T-helper 2 cell treated with Interferon-gamma antibody and Interleukin-4, amounts not matched to agents 5 μg/mL and 100 μg/mL, for 36 hours (primary cell): ENCODE data around the gene TBCC.
A peak's percentile ranks its signal among the peaks of the same experiment; 100 is the strongest.
"Not testable (repeated sequence)": the region's sequence is repeated elsewhere in the genome, so short reads cannot be mapped to it uniquely, and the experiment has no call there.

Experiments used
- DNase-seq: peaks from one replicate; pipeline ENCODE4 v3.0.0; 2021; ENCODE audit warnings: low spot score
- H3K27ac Mint-ChIP-seq: one replicate; pipeline ENCODE4 v1.8.0; 2021; ENCODE audit warnings: mild to moderate bottlenecking, mixed read lengths
- H3K27me3 Mint-ChIP-seq: one replicate; pipeline ENCODE4 v1.8.0; 2021; ENCODE audit warnings: low read depth, mixed read lengths
- H3K36me3 Mint-ChIP-seq: one replicate; pipeline ENCODE4 v1.8.0; 2021; ENCODE audit warnings: low read depth, mixed read lengths
- H3K4me1 Mint-ChIP-seq: one replicate; pipeline ENCODE4 v1.8.0; 2021; ENCODE audit warnings: low read depth, mixed read lengths
- H3K4me3 Mint-ChIP-seq: one replicate; pipeline ENCODE4 v1.8.0; 2022; ENCODE audit warnings: mild to moderate bottlenecking, moderate library complexity, mixed read lengths
- H3K9me3 Mint-ChIP-seq: one replicate; pipeline ENCODE4 v1.8.0; 2021; ENCODE audit warnings: mixed read lengths

TBCC gene

DNA sequence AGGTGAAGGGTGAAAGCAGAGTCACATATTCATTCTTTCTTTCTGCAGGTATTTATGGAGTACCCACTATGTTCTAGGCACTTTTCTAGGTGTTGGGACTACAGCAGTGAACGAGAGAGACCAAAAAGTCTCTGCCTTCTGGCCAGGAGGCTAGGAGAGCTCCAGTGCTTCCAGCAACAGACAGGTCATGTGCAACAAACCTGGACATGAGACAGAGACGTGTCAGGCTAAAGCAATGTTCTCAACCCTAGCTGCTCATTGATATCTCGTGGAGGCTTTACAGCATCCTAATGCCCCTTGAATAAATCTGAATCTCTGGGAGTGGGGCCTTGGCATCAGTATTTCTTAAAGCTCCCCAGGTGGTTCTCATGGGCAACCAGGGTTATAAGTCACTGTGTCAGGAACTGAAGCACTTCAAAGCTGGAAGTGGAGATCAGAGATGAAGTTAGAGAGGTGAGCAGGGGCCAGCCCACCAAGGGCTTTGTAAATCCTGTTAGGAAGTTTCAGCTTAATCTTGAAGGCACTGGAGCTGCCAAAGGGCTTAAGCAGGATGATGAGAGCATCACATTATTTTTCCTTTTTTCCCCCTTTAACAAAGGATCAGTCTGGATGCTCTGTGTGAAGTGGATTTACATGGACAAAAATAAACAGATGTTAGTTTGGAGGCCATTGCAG is 13.0 kb upstream of the TBCC start:
- no peak for DNase-seq
- peaks cover 8% of the 10 kb centered on the region for H3K36me3 Mint-ChIP-seq
- H3K27me3 Mint-ChIP-seq, result no peaks in the 10 kb centered on the region
- no peak overlapping the region for H3K27ac Mint-ChIP-seq
- H3K4me3 Mint-ChIP-seq, result no peak overlapping the region
- H3K9me3 Mint-ChIP-seq, result no peaks in the 10 kb centered on the region
- peaks cover 10% of the 10 kb centered on the region for H3K4me1 Mint-ChIP-seq

DNA sequence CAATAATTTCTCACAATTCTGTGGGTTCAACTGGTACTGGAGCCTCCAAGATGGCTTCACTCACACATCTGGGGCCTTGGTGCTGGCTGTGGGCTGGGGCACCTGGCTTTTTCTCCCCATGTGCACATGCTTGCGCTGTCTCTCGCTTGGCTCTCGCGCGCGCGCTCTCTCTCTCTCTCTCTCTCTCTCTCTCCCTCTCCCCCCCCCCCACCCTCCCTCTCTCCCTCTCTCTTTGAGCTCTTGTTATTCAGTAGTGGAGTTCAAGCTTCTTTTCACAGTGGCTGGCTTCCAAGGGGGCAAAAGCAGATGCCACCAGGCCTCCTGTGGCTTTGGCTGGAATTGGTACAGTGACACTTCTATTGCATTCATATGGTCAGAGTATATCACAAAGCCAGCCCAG is 10.8 kb upstream of the TBCC start:
- Mint-ChIP-seq H3K27ac (no peak overlapping the region), H3K27me3 (no peaks in the 10 kb centered on the region), H3K4me1 (peaks cover 3% of the 10 kb centered on the region), H3K4me3 (no peak overlapping the region), H3K36me3 (peaks cover 12% of the 10 kb centered on the region), H3K9me3 (no peaks in the 10 kb centered on the region)
- DNase-seq, result no peak

DNA sequence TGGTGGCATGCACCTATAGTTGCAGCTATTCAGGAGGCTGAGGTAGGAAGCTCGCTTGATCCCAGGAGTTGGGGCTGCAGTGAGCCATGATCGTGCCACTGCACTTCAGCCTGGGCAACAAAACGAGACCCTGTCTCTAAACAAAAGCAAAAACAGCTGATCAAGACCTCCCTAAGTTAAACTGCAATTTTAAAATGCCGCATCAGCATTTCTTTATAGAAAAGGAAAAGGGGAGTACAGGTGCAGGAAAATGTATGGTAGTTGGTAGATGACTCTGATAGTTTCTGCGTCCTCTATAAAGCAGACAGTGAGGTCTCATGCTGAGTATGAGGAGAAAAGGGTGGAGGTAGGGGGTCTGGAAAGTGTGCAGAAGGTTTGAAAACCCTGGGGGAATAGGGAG is 8.9 kb upstream of the TBCC start:
- Mint-ChIP-seq H3K36me3 (peaks cover 16% of the 10 kb centered on the region), H3K27ac (no peak overlapping the region), H3K4me1 (no peaks in the 10 kb centered on the region), H3K9me3 (no peaks in the 10 kb centered on the region), H3K4me3 (no peak overlapping the region), H3K27me3 (no peaks in the 10 kb centered on the region)
- DNase-seq, result no peak

DNA sequence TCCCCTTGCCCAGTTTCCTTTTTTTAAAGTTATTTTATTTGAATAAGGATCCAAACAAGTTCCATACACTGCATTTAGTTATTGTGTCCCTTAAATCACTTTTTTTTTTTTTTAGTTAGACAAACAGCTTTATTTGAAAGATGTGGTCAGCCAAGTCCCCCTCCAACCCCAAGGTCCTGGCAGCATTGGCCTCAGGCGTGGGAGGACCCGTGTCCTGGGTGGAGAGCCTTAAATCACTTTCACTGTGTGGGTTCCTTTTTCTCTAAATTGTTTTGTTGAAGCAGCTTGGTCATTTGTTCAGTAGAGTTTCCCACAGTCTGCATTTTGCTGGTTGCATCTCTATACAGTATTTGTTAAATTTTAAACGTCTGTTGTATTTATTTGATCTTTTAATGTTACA is 5.2 kb upstream of the TBCC start:
- no peak overlapping the region for H3K27ac Mint-ChIP-seq
- H3K9me3 Mint-ChIP-seq, result no peaks in the 10 kb centered on the region
- no peak for DNase-seq
- no peak overlapping the region for H3K4me3 Mint-ChIP-seq
- H3K36me3 Mint-ChIP-seq, result peaks cover 15% of the 10 kb centered on the region
- no peaks in the 10 kb centered on the region for H3K27me3 Mint-ChIP-seq
- H3K4me1 Mint-ChIP-seq, result peaks cover 17% of the 10 kb centered on the region

DNA sequence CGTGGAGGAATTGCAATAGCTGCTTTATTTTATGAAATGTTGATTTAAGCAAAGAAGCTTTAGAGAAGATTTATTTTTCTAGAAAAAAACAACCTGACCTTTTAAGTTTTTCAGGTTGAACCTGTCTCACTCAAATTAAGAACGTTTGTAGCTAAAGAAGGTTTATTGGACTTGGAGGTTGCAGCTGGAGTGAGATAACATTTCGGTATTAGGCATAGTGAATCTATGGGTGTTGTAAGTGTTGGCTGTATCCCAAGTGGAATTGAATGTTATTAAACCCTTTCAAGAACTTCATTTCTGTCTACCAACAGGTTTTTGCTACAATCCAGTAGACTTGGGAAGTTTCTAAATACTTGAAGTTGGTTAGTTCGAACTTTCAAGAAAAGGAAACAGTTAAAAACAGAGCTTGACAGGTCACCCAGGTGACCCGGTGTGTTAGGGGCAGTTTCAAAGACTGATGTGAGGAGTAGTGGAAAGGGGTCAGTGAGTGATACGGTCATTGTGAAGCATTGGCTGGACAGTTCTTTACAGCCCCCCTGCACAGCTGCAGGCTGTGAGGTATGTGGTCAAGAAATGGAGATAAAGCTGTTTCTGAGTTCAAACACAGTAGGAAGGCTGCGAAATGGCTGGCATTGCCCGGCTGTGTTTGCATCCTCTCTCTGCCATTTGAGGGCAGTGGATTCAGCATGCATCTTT is 2.4 kb upstream of the TBCC start:
- no peaks in the 10 kb centered on the region for H3K27me3 Mint-ChIP-seq
- no peak for DNase-seq
- peaks cover 21% of the 10 kb centered on the region for H3K36me3 Mint-ChIP-seq
- no peaks in the 10 kb centered on the region for H3K9me3 Mint-ChIP-seq
- H3K4me1 Mint-ChIP-seq, result peaks cover 23% of the 10 kb centered on the region
- peak overlapping the region; percentile 100 for H3K4me3 Mint-ChIP-seq
- peak overlapping the region; percentile 100 for H3K27ac Mint-ChIP-seq

DNA sequence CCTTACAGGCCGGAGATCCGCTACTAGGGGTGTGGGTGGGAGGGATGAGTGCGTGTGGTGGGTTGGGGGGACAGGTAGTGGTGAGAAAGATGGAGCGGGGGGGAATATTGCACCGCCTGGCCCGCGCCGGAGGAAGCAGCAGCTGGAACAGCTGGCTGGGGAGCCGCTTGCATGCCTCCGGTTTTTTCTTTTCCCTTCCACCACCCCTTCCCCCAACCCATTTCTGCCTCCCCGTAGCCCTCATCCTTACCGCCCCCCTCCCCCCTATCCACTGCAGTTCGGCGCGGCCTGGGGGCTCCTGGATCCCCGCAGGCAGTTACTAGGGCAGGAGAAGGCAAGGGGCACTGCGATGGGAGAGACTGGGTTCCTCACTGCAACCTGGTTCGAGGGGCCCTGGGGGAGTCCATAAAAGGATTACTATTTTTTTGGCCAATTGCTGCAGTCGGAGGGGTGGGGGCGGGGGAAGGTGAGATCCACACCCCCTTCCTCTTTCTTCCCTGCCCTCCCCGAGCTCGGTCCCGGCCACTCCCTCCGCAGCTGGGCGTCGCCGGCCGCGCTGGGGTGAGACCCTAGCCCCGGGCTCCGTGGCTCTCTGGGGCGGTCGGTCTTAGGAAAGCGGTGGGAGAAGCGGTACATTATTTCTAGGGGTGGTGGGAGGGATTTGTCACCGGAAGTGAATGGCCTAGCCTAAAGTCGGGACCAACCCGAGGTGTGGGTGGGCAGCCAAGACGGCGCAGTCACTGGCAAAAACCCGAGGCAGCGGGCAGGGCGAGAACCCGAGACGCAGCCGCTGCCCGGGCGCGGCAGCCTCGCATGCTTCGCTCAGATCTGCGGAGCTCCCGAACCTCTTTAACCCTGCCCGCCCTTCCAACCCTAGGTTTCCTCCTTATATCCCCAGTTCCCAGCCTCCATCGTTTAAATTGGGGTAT is 824 bp upstream of the TBCC start:
- H3K4me1 Mint-ChIP-seq, result peaks cover 26% of the 10 kb centered on the region
- no peaks in the 10 kb centered on the region for H3K27me3 Mint-ChIP-seq
- peak overlapping the region; percentile 100 for H3K27ac Mint-ChIP-seq
- H3K4me3 Mint-ChIP-seq, result peak overlapping the region; percentile 100
- H3K9me3 Mint-ChIP-seq, result no peaks in the 10 kb centered on the region
- DNase-seq, result peak; percentile 84
- H3K36me3 Mint-ChIP-seq, result peaks cover 21% of the 10 kb centered on the region

DNA sequence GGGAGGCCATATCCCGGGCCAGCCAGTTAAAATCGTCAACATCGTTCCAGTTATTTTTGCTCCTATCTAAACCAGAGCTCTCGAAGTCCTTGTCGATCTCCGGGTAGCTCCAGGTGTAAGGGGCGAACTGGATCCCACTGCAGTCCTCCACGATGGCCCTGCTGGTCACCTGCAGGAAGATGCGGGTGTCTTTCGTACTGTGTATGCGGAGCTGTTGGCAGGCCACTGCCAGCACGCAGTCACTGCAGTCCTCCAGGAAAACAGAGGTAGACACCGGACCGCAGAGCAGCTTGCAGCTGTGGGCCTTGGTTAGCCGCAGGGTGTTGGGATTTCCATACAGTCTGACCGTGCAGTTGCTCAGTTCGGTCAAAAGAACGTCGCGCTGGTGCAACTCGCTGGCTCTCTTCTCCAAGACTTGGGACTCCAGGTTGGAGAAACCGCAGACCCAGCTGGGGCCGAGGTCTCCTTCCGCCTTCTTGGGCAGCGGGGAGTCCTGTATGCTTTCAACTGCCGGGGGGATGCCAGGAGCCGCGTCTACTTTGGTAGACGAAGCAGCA is 742 bp downstream of the TBCC start:
- H3K4me1 Mint-ChIP-seq, result peaks cover 26% of the 10 kb centered on the region
- no peaks in the 10 kb centered on the region for H3K9me3 Mint-ChIP-seq
- H3K4me3 Mint-ChIP-seq, result peak overlapping the region; percentile 100
- H3K27ac Mint-ChIP-seq, result peak overlapping the region; percentile 100
- DNase-seq, result peak; percentile 31
- peaks cover 18% of the 10 kb centered on the region for H3K36me3 Mint-ChIP-seq
- no peaks in the 10 kb centered on the region for H3K27me3 Mint-ChIP-seq

DNA sequence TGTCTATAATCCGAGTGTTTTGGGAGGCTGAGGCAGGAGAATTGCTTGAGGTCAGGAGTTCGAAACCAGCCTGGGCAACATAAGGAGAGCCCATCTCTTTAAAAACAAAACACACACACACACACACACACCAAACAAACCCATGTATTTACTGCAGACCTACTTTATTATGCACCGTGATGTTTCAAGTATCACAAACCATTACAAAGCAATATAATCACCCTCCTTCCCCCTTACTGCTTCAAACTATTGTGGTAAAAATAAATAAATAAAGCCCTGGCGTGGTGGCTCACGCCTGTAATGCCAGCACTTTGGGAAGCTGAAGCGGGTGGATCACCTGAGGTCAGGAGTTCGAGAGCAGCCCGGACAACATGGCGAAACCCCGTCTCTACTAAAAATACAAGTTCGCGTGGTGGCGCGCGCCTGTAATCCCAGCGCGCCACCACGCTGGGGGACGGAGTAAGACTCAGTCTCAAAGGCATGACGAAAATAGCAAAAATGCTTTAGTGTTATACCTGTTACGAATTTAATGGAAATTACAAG is 1.5 kb downstream of the TBCC start:
- H3K4me1 Mint-ChIP-seq, result peaks cover 26% of the 10 kb centered on the region
- H3K4me3 Mint-ChIP-seq, result peak overlapping the region; percentile 100
- DNase-seq, result no peak
- H3K36me3 Mint-ChIP-seq, result peaks cover 17% of the 10 kb centered on the region
- peak overlapping the region; percentile 100 for H3K27ac Mint-ChIP-seq
- no peaks in the 10 kb centered on the region for H3K9me3 Mint-ChIP-seq
- H3K27me3 Mint-ChIP-seq, result peaks cover 2% of the 10 kb centered on the region

DNA sequence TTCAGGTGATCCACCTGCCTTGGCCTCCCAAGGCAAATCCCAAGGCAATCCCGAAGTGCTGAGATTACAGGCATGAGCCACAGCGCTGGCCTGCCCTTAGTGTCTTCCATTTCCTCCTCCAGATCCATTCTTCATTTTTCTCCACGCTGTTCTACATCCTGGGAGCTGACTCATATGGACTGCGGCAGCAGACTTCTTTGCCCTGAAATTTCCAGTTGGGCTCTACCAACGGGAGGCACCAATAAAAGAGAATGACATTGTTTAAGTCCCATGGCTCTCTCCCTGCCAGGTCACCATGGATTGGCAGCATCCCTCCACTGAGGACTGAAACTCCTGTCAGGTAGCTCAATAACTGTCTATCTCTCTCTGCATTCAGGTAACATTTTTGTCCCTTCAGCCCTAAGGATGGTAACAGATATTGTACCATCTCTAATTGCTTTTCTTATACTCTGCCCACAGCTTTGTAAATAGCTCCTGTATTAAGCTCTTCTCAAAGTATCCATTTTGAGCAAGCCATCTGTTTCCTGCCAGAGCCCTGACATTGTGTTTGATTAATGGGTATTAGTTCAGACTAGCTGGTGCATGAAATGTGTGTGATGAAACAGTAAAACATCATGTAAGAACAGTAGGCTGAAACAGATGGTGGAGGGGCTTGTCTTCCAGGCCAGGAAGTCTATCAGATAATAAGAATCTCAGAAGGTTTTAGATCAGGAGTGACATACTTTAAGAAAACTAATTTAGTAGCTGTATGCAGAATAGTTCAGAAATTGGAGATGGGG is 3.6 kb downstream of the TBCC start:
- Mint-ChIP-seq H3K4me1 (peaks cover 10% of the 10 kb centered on the region), H3K4me3 (peak overlapping the region; percentile 12), H3K27ac (no peak overlapping the region), H3K36me3 (peaks cover 12% of the 10 kb centered on the region), H3K27me3 (peaks cover 12% of the 10 kb centered on the region), H3K9me3 (no peaks in the 10 kb centered on the region)
- no peak for DNase-seq

DNA sequence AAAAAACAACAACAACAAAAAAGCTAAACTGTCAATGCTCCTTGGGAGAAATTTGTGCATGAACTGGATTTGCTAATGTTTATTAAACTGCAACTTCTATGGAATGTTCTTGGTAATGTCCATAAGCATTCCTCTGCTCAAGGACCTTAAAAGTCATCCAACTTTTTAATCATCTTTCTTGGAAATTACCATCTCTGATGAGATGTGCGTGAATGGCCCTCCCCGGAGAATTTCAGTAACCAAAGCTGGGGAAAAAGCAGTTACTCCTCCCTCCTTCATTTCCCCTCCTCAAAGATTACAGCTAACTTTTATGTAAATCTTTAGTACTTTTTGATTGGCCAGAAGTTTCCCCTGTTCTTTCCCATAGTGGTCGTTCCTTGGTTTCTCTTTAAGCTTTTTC is 5.2 kb downstream of the TBCC start:
- no peak overlapping the region for H3K4me3 Mint-ChIP-seq
- H3K4me1 Mint-ChIP-seq, result peaks cover 8% of the 10 kb centered on the region
- H3K9me3 Mint-ChIP-seq, result no peaks in the 10 kb centered on the region
- no peak overlapping the region for H3K27ac Mint-ChIP-seq
- H3K27me3 Mint-ChIP-seq, result peaks cover 12% of the 10 kb centered on the region
- DNase-seq, result no peak
- peaks cover 10% of the 10 kb centered on the region for H3K36me3 Mint-ChIP-seq

DNA sequence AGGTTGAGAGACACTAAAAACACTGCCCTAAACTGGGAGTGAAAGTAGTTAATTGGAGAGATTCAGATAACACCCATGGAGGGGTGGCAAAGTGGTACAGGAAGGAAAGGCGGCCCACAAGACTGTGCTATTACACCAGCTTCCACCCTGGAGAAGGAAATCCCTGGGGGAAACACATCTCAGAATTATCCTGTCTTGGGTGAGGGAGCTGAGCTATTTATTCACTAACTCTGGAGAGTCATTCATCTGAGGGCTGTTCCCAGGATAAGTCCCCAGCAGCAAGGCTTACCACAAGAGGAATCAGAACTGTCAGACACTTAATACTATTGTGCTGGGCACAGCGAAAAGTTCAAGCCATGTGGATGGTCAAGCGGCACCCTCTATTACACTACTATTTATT is 9.9 kb downstream of the TBCC start:
- Mint-ChIP-seq H3K27ac (no peak overlapping the region), H3K4me1 (no peaks in the 10 kb centered on the region), H3K36me3 (no peaks in the 10 kb centered on the region), H3K4me3 (no peak overlapping the region), H3K9me3 (no peaks in the 10 kb centered on the region), H3K27me3 (peaks cover 12% of the 10 kb centered on the region)
- no peak for DNase-seq

DNA sequence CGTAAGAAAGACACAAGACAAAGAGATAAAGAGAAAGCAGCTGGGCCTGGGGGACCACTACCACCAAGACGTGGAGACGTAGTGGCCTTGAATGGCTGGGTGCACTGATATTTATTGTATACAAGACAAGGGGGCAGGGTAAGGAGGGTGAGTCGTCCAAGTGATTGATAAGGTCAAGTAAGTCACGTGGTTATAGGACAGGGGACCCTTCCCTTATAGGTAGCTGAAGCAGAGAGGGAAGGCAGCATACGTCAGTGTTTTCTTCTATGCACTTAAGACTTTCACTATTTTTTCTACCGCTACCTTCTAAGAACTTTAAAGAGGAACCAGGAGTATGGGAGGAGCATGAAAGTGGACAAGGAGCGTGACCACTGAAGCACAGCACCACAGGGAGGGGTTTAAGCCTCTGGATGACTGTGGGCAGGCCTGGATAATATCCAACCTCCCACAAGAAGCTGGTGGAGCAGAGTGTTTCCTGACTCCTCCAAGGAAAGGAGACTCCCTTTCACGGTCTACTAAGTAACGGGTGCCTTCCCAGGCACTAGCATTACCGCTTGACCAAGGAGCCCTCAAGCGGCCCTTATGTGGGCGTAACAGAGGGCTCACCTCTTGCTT is 11.9 kb downstream of the TBCC start:
- not testable (repeated sequence) for H3K27ac Mint-ChIP-seq, H3K27me3 Mint-ChIP-seq, H3K9me3 Mint-ChIP-seq, DNase-seq, H3K4me1 Mint-ChIP-seq, H3K36me3 Mint-ChIP-seq, H3K4me3 Mint-ChIP-seq

DNA sequence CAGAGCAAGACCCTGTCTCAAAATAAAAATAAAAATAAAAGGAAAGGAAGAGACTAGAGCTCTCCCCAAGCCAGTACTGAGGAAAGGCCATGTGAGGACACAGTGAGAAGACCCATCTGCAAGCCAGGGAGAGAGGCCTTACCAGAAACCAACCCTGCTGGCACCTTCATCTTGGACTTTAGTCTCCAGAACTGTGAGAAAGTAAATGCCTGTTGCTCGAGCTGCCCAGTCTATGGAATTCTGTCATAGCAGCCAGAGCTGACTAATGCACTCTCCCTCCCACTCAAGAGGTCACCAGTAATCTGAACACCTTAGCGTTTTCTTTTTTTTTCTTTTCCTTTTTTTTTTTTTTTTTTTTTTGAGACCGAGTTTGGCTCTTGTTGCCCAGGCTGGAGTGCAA is 16.2 kb downstream of the TBCC start:
- no peak overlapping the region for H3K4me3 Mint-ChIP-seq
- peaks cover 15% of the 10 kb centered on the region for H3K4me1 Mint-ChIP-seq
- no peak overlapping the region for H3K27ac Mint-ChIP-seq
- H3K9me3 Mint-ChIP-seq, result no peaks in the 10 kb centered on the region
- DNase-seq, result no peak
- no peaks in the 10 kb centered on the region for H3K36me3 Mint-ChIP-seq
- H3K27me3 Mint-ChIP-seq, result no peaks in the 10 kb centered on the region
